GM03348 (cell line): Measurements from ENCODE around the gene SLC9A5.

Experiments
- DNase-seq: peaks from one replicate; pipeline ENCODE4 v3.0.0; 2012; ENCODE audit warnings: low spot score

SLC9A5 gene

DNA sequence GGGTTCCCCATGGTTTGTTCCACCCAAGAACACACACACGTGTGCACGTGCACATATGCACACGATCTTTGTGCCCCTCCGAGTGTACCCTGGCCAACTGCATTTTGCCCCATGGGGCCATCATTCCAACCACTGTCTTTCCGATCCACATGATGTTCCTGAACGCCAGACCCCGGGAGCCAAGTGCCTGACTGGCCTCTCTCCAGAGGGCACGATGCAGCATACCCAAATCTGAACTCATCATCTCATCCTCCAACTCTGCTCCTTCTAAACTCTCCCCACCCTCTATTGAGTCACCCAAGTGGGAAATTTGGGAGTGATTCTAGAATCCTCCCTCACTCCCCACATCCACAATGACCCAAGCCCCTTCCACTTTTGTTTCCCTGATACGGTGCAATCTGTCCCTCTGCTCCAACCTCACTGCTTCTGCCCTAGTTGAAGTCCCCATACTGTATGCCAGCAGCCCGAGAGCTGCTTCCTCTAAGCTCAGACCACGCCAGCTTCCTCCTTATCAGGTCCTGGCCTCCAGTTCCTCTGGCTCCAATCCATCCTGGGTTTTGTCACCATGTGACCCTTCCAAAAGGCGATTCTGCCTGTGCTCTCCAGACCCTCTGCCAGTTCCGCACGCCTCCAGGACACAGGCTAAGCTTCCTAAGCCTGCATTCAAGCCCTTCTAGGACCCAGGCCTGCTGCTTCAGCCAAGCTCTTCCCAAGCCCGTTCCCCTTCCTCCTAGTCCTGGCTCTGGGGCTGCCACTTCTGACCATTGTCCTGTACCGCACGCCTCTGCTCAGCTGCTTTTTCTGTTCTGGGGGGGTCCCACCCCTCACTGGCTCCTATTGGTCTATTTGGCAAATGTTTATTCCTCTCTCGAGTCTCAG, 31.9 kb upstream of the SLC9A5 start:
- no peak for DNase-seq

DNA sequence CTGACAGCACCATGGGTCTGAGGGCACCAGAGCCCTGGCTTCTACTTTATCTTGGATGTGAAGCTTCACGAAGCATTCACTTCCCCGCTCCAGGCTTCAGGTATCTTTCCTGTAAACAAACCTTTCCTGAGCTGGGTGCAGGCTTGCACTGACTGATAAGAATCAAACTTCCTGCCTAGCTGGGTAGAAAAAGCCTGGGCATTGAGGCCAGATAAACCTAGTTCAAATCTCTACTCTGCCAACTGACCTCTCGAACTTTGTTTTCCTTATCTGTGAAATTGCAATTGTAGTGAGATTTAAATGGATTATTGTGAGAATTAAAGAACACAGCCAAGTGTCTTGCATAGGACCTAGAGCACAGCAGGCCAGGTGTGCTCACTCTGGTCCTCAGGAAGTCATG, 24.8 kb upstream of the SLC9A5 start:
- no peak for DNase-seq

DNA sequence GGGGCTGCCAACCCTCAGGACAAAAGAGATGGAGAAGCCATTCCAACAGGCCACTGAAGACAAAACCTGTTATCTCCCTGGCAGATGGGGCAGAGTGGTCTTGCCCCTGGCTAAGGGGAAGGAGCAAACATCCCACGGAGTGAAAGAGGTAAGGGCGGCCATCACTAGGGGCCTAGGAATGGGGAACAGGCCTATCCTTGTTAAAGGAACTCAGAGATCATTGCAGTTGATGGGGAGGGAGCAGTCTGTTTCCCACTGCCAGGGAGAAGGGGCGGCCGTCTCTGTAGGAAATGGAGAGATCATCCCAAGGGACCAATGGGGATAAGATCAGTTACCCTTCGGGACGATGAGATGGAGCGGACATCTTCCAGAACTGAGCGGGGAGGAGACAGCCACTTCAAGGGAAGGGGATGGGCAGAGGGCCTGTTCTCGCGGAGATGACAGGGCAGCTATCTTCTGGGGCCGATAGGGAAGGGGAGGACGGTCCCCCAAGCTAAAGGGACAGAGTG, 22.4 kb upstream of the SLC9A5 start:
- no peak for DNase-seq

DNA sequence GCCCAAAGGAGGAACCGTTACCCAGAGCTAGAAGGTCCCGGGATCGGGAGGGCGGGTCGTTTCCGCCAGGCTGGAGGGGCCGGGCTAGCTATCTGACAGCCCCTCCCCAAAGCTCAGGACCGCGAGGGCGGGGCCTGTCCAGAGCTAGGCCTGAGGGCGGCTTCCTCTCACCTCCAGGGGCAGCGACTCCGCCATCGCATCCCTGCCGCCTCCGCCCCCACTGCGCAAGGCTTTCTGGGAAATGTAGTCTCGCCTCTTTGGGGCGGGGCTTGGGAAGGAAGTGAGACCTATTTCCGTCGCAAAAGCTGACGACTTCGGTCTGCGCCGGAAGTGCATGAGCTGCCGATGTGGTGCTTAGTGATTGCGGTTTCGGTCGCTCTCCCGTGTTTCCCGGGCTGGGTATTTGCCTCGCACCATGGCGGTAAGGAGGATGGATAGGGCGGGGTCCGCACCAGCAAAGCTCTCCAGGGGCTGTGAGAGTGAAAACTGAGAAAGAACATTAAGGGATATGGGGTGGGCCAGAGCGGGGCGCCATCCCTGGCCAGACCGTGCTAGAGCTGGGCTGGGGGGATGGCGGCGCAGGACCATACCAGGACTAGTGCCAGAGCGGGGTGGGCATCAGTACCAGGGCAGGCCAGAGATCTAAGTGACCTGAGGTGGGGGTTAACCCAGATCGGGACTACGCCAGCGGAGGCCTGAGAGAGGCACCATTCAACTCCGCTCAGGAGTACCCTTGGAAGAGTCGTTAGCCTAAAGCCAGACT, 21.8 kb upstream of the SLC9A5 start, which contains the start of gene TMEM208:
Gene TMEM208, plus strand, starts transcription at position 327 of the 763 bp plus-strand sequence. Its CDS starts 89 bp downstream, at position 416.
- DNase-seq = peak; percentile 98

DNA sequence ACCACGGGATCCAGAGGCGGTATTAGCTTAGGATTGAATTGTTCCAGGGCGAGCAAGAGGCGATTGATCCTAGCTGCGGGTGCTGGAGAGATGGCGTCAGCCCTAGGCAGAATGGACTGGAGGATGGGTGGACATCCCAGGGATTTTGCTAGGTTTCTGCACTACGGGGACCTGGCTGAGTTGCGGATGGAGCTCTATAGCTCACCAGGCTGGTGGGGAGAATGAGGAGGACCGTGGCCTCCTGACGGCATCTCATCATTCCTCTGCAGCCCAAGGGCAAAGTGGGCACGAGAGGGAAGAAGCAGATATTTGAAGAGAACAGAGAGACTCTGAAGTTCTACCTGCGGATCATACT, 21.2 kb upstream of the SLC9A5 start:
- no peak for DNase-seq

DNA sequence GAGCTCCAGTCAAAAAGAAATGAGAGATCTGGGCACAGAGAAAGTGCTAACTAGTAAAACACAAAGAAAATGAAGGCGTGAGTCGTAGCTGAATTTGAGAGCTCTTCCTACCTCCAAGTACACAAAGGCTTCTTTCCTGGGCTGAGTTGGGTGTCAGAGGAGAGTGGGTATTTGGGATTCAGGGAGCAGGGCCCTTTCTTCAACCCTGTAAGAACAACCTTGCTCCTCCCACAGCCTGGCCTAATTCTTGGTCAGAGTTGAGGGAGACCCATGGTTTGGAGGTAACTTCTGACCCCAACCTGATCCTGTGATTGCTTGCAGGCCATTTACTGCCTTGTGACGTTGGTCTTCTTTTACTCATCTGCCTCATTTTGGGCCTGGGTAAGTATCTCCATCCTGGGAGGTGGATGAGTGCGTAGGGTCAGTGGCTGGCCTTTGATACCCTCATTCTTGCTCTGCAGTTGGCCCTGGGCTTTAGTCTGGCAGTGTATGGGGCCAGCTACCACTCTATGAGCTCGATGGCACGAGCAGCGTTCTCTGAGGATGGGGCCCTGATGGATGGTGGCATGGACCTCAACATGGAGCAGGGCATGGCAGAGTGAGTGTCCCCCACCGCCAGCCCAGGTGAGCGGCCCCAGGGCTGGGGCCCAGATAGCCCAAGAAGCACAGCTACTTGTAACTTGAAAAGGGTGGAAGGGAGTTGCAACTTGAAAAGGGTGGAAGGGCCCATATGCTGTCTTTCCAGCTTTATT, 20.6 kb upstream of the SLC9A5 start:
- no peak for DNase-seq

DNA sequence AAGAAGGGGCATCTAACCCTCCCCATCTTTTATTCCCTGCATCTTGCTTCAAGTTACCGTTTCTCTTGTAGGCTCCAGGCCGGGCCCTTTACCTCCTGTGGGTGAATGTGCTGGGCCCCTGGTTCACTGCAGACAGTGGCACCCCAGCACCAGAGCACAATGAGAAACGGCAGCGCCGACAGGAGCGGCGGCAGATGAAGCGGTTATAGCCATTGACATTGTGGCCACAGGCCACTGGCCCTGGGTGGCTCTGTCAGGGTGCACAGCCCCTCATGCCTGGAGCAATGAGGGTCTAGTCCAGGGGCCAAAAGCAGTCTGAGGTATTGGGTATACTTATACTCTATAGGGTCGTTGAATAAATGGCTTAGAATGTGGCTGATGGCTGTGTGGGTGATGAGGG, 19.9 kb upstream of the SLC9A5 start:
- DNase-seq = no peak

DNA sequence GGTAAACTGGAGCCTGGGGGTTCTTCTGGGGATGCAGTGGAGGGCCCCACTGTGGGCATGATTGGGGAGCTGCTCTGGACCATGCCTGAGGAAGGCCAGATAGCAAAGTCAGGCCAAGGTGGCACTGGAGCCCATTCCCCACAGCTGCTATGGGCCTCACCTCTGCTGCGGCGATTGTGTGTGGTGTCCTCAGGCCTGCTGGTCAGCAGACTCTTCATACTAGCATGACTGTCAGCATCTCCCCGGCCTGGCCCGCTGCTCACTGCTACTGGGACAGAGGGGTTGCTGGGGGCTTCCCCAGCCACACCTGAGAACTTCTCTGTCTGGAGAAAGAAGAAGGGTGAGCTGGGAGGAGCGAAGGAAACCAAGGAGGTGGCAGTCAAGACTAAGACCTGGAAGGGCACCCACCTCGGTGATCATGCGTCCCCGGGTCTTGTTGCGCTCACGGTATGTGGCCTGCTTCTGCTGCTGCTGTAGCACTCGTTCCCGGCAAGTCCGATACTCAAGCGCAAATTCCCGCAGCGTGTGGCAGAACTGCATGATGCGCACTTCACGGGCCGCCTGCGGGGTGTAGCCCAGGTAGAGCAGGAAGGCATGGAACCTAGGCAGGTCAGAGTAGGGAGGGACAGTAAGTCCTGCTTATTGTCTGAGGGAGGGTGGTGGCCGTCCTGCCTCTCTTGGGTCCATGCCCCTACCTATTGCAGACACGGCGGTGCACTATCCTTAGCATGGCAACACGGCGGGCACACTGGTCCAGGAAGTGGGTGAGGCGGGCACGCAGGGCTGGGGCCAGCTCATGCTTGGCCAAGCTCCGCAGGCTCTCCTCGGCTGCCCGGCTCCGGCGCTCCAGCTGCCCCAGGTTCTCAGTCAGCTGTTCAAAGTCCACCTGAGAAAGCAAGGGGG, 18.6 kb upstream of the SLC9A5 start:
- DNase-seq = no peak

DNA sequence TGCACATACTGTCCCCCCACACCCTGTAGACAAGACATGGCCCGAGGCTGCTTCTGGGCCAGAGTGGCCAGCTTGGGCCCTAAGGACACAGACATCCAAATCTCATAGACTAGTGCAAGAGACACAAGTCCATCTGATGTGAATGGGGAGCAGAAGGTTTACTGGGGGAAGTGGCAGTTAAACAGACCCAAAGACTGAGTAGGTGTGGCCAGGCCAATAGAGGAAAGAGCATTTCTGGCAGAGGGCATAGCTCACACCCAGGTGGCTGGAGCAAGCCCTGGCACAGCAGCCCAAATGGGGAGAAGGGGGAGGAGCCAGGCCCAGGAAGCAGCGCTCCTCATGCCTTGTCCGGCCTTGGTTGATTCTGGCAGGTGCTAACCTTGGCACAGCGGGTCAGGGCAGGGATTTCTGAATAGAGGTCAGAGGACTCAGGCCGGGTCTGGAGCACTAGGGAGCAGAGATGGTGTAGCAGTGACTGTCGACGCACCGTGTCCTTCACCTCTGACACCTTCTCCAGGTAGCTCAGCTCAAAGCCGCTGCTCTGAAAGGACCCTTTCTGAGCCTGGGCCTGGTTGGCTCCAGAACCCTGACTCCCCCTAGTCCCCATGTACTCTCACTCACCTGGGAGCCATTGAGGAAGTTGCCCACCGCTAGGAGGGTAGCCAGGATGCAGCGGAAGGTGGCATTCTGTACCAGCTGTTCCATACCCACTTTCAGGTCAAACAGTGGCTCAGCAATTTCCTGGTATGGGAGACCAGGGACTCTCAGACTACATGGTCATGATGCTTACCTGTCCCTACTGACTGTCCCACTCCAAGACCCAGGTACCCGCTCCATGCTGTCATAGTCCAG, 17.7 kb upstream of the SLC9A5 start:
- no peak for DNase-seq

DNA sequence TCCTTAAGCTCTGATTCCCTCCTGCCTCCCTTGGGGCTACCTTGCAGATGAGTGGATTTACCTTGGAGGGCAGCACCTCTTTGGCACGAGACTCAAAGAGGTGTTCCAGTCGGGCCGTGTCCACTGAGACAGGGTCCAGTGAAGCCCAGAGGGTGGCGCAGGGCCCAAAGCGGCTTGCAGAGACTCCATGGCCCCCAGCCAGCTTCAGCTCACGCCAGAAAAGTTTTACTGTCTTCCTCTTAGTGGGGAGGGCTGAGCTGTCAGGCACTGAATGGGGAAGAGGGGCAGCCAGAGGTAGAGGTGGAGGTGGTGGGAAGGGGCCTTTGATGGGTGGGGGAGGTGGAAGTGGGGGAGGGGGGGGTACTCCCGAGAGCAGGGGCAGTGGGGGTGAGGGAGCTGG, 15.2 kb upstream of the SLC9A5 start:
- DNase-seq = no peak

DNA sequence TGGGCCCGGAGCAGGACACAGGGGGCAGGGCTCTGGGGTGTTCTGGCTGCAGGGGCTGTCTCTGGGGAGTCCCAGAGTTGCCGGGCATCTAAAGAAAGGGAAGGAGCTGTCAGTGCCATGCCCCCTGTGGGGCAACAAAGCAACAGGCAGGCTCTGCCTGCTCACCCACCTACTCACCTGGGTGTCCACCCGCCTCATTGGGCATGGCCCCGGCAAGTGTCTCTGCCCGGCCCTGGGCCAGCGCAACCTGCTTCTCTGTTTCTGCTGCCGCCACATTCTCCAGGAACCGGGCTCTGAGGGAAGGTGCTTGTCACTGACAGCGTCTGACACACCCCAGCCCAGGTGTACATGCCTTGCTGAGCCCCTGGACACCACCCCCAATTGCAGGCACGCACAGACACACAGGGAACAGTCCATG, 14.6 kb upstream of the SLC9A5 start:
- no peak for DNase-seq

DNA sequence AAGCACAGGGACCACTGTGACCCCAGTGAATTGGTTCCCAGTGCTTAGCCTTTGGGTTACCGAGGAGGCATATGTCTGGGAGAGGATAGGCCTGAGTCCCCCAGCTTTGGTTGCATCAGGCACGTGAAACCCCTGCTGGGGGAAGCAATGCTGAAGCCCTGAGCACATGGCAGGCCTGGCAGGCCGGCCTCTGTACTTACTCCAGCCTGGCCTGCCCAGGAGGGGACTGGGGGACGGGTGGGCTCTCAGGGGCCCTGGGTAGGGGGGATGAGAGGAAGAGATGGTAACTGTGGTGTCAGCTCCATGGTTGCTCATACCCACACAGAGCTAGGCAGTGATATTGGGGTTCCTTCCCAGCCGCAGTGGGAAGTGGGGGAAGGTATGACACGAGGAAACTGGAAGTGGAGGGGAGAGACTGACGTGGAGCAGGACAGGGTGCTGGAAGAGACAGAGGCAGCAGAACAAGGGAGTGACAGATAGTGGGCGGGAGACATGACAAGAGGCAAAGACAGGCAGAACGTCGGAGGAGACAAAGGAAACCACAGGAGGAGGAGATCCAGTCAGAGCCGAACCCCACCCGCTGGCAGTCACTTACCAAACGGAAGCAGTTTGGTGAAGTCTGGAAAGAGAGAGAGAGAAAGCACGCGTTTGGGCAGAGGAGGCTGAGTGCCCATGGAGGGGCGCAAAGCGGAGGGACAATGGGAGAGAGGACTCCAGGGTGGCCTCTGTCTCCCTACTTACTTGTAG, 12.8 kb upstream of the SLC9A5 start:
- no peak for DNase-seq

DNA sequence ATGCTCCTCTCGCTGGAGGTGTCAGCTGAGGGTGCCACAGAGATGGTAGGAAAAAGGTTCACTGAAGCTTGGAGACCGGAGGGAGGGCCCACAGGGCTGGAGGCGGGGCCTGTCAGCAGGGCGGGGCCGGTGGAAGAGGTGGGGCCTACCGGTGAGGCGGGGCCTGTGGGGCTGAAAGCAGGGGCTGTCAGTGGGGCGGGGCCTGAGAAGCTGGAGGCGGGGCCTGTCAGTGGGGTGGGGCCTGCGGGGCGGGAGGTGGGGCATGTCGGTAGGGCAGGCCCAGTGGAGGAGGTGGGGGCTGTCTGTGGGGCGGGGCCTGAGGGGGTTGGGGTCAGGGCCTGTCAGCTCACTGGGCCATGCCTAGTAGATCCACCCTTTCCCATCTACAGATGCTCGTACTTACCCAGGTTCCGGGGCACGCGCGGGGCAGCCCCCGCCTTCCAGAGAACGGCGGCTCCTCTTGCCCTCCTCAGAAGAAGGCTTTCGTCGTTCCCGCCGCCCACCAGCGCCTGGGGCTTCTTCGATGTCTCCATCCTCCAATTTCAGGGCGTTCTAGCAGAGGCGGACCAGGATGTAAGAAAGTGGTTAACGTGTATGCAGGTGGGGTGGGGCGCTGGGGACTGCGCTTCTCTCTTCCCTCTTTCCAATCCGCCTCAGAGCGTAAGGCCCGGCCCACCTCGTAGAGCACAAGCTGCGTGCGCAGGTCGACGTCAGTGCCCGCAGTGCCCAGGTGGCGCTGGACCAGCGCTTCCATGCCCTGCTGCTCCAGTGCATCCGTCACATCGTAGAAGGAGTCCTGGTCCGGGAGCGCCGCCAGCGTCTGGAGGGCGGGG, 12.0 kb upstream of the SLC9A5 start:
- peak; percentile 74 for DNase-seq

DNA sequence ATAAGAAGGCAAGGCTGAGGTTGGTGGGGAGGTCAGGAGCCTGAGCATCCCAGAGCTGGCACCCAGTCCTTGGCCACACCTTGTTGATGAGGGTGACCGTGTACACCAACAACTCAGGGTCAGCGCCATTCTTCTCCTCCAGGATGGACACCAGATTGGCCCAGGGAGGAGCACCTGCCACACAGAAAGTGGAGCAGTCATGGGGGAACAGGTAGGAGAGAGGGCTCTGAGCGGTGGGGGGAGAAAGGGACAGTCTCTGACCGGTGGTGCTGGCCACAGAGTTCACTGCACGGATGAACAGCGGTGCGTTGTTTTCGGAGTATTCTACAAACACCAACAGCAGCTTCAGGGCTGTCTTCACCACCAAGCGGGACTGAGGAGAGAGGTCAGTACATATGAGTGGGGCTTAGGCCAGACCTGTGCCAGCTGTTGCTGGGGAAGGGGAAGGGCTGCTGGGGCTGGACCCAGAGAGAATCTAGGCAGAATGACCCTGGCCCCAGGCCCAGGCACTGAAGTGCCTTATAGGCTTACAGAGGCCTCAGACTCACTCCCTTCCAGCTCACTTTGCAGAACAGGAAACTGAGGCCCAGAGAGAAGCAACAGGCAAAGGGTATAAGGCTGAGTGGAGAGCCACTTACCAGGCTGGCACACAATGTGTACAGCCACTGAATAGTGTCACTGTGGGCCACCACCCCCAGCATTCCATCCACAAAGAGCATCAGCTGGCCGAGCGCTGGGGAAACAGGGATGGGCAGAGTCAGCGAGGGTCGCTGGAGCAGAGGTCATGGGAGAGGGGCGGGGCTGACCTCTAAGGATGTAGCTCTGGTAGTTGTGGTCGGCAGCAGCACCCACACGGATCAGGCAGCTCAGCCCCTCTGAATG, 11.1 kb upstream of the SLC9A5 start:
- no peak for DNase-seq

DNA sequence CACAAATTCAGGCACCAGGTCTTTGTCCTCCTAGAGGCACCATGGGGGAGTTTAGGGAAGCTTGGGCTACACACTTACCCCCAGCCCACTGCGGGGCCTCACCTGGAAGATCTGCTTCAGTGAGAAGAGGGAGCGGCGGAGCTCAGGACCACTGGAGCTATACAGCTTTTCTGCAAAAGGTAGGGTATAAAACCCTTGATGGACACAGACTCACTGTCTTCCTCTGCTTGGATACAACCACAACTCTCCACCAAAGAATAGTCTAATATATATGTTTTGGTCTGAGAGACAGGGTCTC, 10.6 kb upstream of the SLC9A5 start:
- DNase-seq = no peak

DNA sequence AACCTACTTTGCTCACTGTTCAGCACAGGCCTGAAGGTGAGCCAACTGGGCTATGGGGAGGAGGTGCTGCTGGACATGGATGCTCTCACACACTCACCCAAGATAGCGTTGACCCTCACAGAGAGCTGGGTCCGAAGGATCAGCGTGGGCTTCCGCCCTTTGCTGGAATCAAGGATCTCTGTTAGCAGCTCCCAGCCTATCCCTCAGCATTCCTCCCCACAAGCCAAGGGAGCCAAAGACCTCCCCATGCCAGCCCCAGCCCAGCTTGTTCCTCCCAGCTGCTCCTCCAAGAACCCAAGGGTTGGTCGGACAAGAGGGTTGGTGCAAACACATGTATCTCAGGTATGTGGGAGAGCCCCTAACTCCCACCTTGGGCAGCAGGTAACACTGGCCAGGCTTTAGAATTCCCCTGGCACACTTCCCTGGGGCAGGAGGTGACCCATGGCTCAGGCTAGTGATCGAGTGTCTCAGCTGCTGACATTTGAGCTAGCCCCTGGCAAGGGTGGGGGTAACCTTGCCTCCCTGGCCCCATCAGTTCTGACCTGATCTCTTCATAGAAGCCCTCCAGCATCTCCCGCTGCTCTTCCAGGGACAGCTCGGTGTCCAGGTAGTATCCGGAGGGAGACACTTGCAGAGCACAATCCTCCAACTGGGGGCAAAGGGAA, 9.8 kb upstream of the SLC9A5 start:
- no peak for DNase-seq

DNA sequence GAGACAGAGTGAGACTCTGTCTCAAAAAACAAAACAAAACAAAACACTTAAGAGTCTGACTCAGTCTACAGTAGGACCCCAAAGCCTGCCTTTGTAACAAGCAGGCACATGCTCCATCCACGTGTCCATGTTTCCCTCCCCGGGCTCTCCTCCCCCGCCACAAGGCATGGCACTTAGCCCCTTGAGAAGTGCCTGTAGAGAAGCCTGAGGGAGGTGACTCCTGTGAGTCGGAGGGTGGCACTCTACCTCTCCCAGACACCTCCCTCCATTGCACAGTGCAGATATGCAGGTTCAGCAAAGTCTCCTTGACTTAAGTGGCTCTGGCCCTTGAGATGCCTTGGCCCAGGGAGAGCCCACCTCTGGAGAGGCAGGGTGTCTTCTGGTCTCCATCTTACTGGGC, 8.3 kb upstream of the SLC9A5 start:
- no peak for DNase-seq
